Calu3 (cell line): ENCODE data around the gene TM4SF1. TPM values are rescaled to one million over a fixed set of nuclear protein-coding genes. Genes with fewer than 3 reads are reported as not detected.

Experiments
- BruUV-seq: library from RNA; stranded (reverse); fragments of 400-500 nt; replicated peaks from 2 replicates; lab custom pipeline; 2021; lab: Mats Ljungman, UMichigan
- CTCF ChIA-PET: fragments of 300-600 bp; sonication (Branson Sonifier 250); formaldehyde crosslinking; loops from one replicate; lab custom pipeline; 2022; ENCODE audit warnings: antibody characterized with exemption; lab: Charles Lee
- DNase-seq: peaks from one replicate; pipeline ENCODE4 v3.0.0; 2022
- H3K27ac Mint-ChIP-seq: one replicate; pipeline ENCODE4 v1.8.0; 2022; ENCODE audit warnings: mixed read lengths; ENCODE audit not compliant: unreplicated experiment
- H3K27me3 Mint-ChIP-seq: one replicate; pipeline ENCODE4 v1.8.0; 2022; ENCODE audit warnings: mixed read lengths; ENCODE audit not compliant: unreplicated experiment
- H3K36me3 Mint-ChIP-seq: one replicate; pipeline ENCODE4 v1.8.0; 2022; ENCODE audit warnings: mild to moderate bottlenecking, moderate library complexity, mixed read lengths; ENCODE audit not compliant: insufficient read depth, unreplicated experiment
- H3K4me1 Mint-ChIP-seq: one replicate; pipeline ENCODE4 v1.8.0; 2022; ENCODE audit warnings: mild to moderate bottlenecking, low read depth, mixed read lengths; ENCODE audit not compliant: unreplicated experiment
- H3K4me3 Mint-ChIP-seq: one replicate; pipeline ENCODE4 v1.8.0; 2022; ENCODE audit warnings: mild to moderate bottlenecking, low read depth, moderate library complexity, mixed read lengths; ENCODE audit not compliant: unreplicated experiment
- H3K9me3 Mint-ChIP-seq: one replicate; pipeline ENCODE4 v1.8.0; 2022; ENCODE audit warnings: low read depth, mixed read lengths; ENCODE audit not compliant: unreplicated experiment
- intact Hi-C: fragments of 100-400 bp; cut with micrococcal nuclease; formaldehyde crosslinking; loops from one replicate; pipeline ENCODE4 v1.10.0; 2022; ENCODE audit not compliant: unreplicated experiment
- total RNA-seq: library from RNA; stranded (reverse); gene quantifications from 2 replicates; pipeline ENCODE4 v1.2.3, GENCODE V29; 2022
- TF ChIP-seq, protein P1 (sequence below): fragments of 200-600 bp; IDR thresholded peaks from one replicate; pipeline ENCODE4 v1.8.0; 2022; ENCODE audit warnings: antibody characterized with exemption; ENCODE audit not compliant: unreplicated experiment

Gene TM4SF1
- total RNA-seq, 1 experiment from 2014 or later = 981 TPM

GRCh38 chr3:149419816-149420215 lies 42.4 kb upstream of the TM4SF1 start:
- TF ChIP-seq, protein P1, sequence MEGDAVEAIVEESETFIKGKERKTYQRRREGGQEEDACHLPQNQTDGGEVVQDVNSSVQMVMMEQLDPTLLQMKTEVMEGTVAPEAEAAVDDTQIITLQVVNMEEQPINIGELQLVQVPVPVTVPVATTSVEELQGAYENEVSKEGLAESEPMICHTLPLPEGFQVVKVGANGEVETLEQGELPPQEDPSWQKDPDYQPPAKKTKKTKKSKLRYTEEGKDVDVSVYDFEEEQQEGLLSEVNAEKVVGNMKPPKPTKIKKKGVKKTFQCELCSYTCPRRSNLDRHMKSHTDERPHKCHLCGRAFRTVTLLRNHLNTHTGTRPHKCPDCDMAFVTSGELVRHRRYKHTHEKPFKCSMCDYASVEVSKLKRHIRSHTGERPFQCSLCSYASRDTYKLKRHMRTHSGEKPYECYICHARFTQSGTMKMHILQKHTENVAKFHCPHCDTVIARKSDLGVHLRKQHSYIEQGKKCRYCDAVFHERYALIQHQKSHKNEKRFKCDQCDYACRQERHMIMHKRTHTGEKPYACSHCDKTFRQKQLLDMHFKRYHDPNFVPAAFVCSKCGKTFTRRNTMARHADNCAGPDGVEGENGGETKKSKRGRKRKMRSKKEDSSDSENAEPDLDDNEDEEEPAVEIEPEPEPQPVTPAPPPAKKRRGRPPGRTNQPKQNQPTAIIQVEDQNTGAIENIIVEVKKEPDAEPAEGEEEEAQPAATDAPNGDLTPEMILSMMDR = no peak
- CTCF ChIA-PET = interaction anchor here (0.6 to 0.8 kb wide), 2 partner anchors 17 to 299 kb away, joined by 3 read pairs; no protein-coding TSS in a partner anchor
- Mint-ChIP-seq H3K36me3 (no peaks in the 10 kb centered on the region), H3K4me1 (peaks cover 46% of the 10 kb centered on the region), H3K9me3 (peaks cover 5% of the 10 kb centered on the region), H3K27ac (no peak overlapping the region), H3K4me3 (no peak overlapping the region), H3K27me3 (no peaks in the 10 kb centered on the region)
- no peak for DNase-seq
- intact Hi-C loops = no loop called here
- BruUV-seq = no TSS peak

GRCh38 chr3:149417727-149418126 lies 40.3 kb upstream of the TM4SF1 start:
- H3K27me3 Mint-ChIP-seq = no peaks in the 10 kb centered on the region
- peaks cover 5% of the 10 kb centered on the region for H3K9me3 Mint-ChIP-seq
- BruUV-seq = no TSS peak
- peaks cover 52% of the 10 kb centered on the region for H3K4me1 Mint-ChIP-seq
- no peak for DNase-seq
- H3K4me3 Mint-ChIP-seq = no peak overlapping the region
- intact Hi-C loops = no loop called here
- H3K36me3 Mint-ChIP-seq = peaks cover 4% of the 10 kb centered on the region
- CTCF ChIA-PET = interaction anchor here (1.3 kb wide), 1 partner anchor 13 kb away, joined by 3 read pairs; no protein-coding TSS in a partner anchor
- H3K27ac Mint-ChIP-seq = peak overlapping the region; percentile 31
- TF ChIP-seq, protein P1 = no peak

DNA sequence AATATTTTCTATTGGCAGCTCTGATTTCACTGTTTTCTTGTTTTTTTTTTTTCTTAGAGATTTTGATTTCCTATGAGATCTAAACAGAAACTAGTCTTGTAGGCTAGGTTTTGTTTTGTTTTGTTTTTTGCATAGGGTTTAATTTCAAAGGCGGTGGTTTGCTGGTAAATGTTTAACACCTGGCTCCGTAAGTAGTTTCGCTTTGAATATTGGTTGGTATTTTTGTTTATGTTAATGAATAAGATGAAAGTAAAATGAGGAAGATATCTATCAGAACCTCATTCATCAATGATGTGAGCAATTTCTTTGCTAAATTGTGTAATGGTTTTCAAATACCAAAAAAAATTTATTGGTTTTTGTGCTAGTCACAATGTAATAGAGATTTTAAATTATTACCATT lies 39.7 kb upstream of the TM4SF1 start:
- no peaks in the 10 kb centered on the region for H3K27me3 Mint-ChIP-seq
- BruUV-seq = no TSS peak
- H3K4me1 Mint-ChIP-seq = peaks cover 52% of the 10 kb centered on the region
- peaks cover 5% of the 10 kb centered on the region for H3K9me3 Mint-ChIP-seq
- no peak overlapping the region for H3K4me3 Mint-ChIP-seq
- peak overlapping the region; percentile 9 for H3K27ac Mint-ChIP-seq
- TF ChIP-seq, protein P1 = no peak
- CTCF ChIA-PET = interaction anchor here (1.3 kb wide), 1 partner anchor 12 kb away, joined by 3 read pairs; no protein-coding TSS in a partner anchor
- DNase-seq = no peak
- H3K36me3 Mint-ChIP-seq = peaks cover 4% of the 10 kb centered on the region
- intact Hi-C loops = no loop called here

GRCh38 chr3:149415484-149415883 lies 38.0 kb upstream of the TM4SF1 start:
- no peak for DNase-seq
- TF ChIP-seq, protein P1 = no peak
- no peaks in the 10 kb centered on the region for H3K27me3 Mint-ChIP-seq
- no peak overlapping the region for H3K4me3 Mint-ChIP-seq
- H3K9me3 Mint-ChIP-seq = peaks cover 2% of the 10 kb centered on the region
- peak overlapping the region; percentile 17 for H3K27ac Mint-ChIP-seq
- intact Hi-C loops = no loop called here
- no TSS peak for BruUV-seq
- CTCF ChIA-PET = no interaction called here
- peaks cover 60% of the 10 kb centered on the region for H3K4me1 Mint-ChIP-seq
- H3K36me3 Mint-ChIP-seq = peaks cover 4% of the 10 kb centered on the region
